ENCODE measurements around the gene HINT2.

HINT2 gene

DNA sequence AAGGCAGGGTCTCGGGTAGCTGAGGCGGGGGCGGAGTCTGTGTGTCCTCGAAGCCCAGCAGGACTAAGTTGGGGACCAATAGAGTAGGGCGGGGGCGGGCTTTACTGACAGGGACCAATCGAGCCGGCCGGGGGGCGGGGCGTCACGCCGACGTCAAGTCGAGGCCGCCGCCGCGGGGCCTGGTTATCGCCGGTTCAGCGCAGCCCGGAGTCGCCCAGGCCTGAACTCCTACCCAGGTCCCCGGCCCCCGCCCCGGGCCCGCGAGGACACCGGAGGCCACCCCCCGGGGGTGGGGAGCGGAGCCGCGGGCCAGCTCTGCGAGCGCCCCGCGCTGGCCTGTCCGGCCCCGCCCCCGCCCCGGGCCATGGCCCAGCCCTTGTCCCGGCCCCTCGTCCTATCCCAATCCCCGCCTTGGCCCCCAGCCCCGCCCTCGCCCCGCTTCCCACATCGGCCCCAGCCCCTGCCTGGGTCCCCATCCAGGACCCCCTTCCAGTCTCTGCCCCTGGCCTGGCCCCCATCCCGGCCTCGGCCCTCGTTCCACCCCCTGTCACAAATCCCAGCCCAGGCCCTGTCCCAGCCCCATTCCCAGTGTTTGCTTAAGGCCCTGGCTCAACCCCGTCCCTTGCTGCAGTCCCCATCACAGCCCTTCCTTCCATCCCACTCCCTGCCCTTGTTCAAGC, 14.4 kb upstream of the HINT2 start, which contains the start of gene TMEM8B:
Gene TMEM8B, plus strand, starts transcription at position 145 of the 680 bp plus-strand sequence. Its CDS starts 220 bp downstream, at position 365.
- Mint-ChIP-seq H3K4me1 (peaks cover 46% of the 10 kb centered on the region), H3K27ac (peak within 1 kb of the TSS; percentile 97), H3K36me3 (no peaks in the 10 kb centered on the region), H3K4me3 (peak within 1 kb of the TSS; percentile 97), H3K9me3 (no peaks in the 10 kb centered on the region)
- ATAC-seq (peak; percentile 92), DNase-seq (ENCODE audit: low spot score in 2 of 2) (peak; percentile 85 to 93)

DNA sequence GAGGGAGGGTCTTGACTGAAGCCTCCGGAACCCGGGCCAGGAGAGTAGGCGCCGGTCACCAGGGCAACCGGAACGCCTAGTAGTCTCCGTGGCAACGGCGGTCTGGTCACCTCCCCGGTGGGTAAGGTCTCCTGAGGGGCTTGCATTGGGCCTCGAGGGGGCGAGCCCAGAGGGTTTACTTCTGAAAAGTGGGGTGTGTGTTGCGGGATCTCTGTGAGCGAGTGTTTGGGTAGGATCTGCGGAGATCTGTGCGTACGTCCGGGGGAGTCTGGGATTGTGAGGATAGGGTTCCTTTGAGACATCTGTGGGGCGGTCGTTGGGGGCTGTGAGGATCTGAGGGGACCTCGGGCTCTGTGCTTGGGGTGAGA, 13.9 kb upstream of the HINT2 start, which contains the start of gene FAM221B:
Gene FAM221B, minus strand, starts transcription at position 17 of the 368 bp plus-strand sequence. CDS start 2,571 bp downstream, outside the sequence.
- Mint-ChIP-seq H3K9me3 (no peaks in the 10 kb centered on the region), H3K27ac (peak within 1 kb of the TSS; percentile 97), H3K4me1 (peaks cover 46% of the 10 kb centered on the region), H3K36me3 (no peaks in the 10 kb centered on the region), H3K4me3 (peak within 1 kb of the TSS; percentile 97)
- DNase-seq (ENCODE audit: low spot score in 2 of 2): no peak
- ATAC-seq: no peak

DNA sequence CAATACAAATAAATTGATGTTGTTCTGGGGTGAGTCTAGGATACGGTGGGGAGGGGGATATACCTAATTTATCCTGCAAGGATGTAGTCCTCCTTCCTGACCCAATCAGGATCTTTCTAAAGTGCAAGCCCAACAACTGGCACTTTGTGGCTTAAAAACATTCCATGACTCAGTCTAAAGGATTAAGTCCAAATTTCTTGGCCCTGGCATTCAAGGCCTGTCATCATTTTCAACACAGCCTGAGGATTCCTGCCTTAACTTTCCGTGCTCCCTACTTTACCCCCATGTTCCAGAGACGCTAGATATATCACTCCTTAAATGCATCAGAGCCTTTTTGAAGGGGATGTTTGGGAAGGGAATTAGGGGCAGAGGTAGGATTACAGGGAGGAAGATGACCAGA, 12.6 kb upstream of the HINT2 start:
- peak overlapping the region; percentile 97 for H3K4me3 Mint-ChIP-seq
- no peak for ATAC-seq
- no peak overlapping the region for H3K27ac Mint-ChIP-seq

DNA sequence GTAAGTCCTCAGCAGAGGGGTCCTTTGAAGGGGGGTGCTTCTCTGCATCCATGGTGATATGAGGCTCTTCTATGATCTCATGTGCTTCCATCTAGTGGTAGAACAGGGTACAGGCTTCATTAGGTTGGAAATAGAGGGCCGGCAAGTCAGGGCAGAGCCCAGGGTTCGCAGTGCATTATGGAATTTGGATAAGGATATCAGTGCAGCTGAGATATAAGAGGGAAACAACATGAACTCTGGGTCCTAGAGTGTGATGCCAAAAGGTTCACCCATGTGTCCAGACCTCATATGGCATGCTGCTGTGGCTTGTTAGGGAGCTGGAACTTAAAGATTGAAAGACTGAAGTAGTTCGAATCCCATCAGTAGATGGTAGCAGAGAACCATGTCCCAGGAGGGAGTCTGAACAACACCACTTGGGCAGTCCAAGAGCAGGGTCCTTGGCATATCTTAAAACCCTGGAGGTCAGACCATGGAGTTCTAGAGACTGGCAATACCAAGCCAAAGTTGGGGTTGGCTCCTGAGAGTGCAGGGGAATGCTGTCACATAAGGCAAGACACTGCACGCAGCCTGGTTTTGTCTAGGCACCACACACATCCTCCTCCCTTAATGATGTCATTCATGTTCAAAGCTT, 11.3 kb upstream of the HINT2 start:
- ATAC-seq (peak; percentile 60), DNase-seq (ENCODE audit: low spot score in 2 of 2) (peak in 1 of 2 donors; percentile 66)
- no peaks in the 10 kb centered on the region for H3K9me3 Mint-ChIP-seq
- no peak overlapping the region for H3K27ac Mint-ChIP-seq
- peaks cover 42% of the 10 kb centered on the region for H3K4me1 Mint-ChIP-seq
- no peak overlapping the region for H3K4me3 Mint-ChIP-seq
- H3K36me3 Mint-ChIP-seq: no peaks in the 10 kb centered on the region

More for the DNA sequence above, 12.6 kb upstream of the HINT2 start:
- DNase-seq (ENCODE audit: low spot score in 2 of 2): no peak
- Mint-ChIP-seq H3K36me3 (no peaks in the 10 kb centered on the region), H3K9me3 (no peaks in the 10 kb centered on the region), H3K4me1 (peaks cover 46% of the 10 kb centered on the region)

DNA sequence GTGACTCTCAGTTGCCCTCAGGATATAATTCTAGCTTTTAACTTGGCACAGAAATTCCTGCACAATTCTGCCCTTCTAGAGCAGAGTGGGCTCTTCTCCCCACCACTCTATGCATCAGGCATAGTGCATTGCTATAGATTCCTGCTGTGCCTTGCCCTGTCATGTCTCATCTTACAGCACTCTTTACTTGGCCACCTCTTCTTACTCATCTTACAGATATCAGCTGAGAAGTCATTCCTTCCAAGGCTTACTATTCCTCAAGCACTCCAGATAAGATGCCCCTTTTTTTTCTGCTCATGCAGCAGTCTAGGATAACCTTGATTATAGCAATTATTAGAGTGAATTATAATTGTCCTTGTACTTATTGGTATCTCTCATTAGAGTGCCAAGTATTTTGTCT, 8.1 kb upstream of the HINT2 start:
- ATAC-seq (no peak), DNase-seq (ENCODE audit: low spot score in 2 of 2) (no peak)
- Mint-ChIP-seq H3K9me3 (no peaks in the 10 kb centered on the region), H3K4me3 (no peak overlapping the region), H3K36me3 (no peaks in the 10 kb centered on the region), H3K27ac (no peak overlapping the region), H3K4me1 (peaks cover 12% of the 10 kb centered on the region)

DNA sequence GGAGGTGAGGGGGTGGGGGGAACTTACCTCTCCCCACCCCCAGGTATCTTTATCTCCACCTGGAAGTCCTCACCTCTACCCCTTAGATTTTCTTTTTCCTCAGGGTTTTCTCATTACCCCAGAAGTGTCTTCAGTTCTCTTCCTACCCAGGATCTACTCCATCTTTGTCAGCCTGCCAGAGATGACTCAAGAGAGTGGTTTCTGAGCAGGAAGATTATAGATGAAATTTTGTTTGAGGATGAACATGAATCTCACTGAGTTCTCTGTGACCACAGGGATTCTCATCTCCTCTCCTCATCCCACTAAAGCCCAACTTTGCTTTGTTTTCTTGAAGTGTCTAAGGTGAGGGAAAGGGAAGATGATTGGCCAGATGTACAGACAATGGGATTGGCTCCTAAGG, 5.2 kb upstream of the HINT2 start:
- no peak for ATAC-seq
- DNase-seq (ENCODE audit: low spot score in 2 of 2): no peak
- peaks cover 7% of the 10 kb centered on the region for H3K4me1 Mint-ChIP-seq
- no peaks in the 10 kb centered on the region for H3K9me3 Mint-ChIP-seq
- no peak overlapping the region for H3K4me3 Mint-ChIP-seq
- no peak overlapping the region for H3K27ac Mint-ChIP-seq
- H3K36me3 Mint-ChIP-seq: peaks cover 7% of the 10 kb centered on the region

DNA sequence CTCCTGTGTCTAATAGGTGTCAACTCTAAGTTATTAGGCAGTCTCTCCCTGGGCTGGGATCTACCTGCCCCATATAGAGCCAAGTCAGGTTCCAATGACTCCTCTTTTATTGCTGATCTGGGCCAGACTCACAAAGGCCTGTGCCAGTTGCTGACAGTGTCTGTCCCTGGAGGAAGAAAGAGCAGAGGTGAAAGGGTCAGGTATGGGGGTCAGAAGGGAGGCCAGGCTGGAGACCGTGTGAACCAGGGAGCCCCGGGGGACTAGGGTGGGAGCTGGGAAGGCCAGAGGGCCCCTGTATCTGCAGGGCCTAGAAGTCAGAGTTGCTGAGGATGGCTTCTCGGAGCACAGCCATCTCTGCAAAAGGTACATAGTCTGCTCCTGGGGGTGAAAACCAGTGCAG, 3.5 kb upstream of the HINT2 start:
- ATAC-seq (no peak), DNase-seq (ENCODE audit: low spot score in 2 of 2) (no peak)
- H3K4me3 Mint-ChIP-seq: no peak overlapping the region
- no peaks in the 10 kb centered on the region for H3K9me3 Mint-ChIP-seq
- H3K36me3 Mint-ChIP-seq: peaks cover 8% of the 10 kb centered on the region
- H3K4me1 Mint-ChIP-seq: peaks cover 17% of the 10 kb centered on the region
- no peak overlapping the region for H3K27ac Mint-ChIP-seq

DNA sequence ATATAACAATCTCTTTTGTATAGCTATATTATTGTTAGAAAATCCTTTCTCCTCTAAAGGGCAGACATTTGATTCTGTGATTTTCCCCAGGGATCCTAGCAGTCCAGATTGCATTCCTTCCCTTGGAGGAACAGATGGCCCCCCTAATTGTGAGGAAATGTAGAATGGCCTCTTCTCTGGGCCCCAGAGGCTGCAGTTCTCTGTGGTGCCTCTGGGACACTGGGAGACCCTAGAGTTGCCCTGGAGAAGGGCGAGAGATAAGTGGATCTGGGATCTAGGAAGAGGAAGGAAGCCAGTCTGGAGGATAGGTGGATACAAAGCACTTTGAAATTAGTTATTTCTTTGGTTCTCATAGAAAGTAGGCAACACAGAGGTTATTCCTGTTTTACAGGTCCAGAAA, 1.9 kb upstream of the HINT2 start:
- H3K4me3 Mint-ChIP-seq: peak overlapping the region; percentile 91

DNA sequence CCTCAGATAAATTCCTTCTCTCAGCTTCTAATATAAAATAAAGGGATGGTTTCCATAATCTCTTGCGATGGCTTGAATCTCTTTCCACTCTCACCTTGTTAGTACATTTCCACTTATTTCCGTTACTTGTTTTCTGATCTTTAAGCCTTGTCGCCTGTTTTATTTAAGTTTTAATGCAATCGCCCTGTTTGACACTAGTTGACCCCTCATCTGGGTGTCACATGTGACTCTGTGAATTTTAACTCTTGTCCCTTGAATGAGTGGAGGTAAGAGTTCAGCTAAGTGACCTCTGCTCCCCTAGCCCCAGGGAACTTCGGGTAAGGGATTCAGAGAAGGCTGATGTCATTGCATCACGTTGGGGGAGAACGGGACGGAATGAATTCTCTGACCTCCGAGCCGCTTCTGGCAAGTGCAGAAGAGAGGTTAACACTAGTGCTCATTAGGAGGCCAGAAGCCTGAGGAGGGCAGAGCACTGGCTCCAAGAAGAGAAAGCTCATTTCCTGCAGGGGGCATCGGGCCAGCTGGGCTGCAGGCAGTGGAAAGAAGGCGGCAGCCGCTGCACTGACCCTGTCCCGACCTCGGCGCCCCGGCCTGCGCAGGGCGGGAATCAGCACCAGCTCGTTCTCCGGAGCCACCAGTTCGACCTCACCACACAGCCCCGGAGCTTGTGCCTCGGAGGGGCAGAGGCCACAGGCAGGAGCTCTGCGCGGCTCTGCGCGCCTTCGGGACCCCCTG, 569 bp downstream of the HINT2 start:
- Mint-ChIP-seq H3K9me3 (no peaks in the 10 kb centered on the region), H3K36me3 (peaks cover 16% of the 10 kb centered on the region), H3K27ac (peak overlapping the region; percentile 92), H3K4me3 (peak overlapping the region; percentile 91), H3K4me1 (peaks cover 43% of the 10 kb centered on the region)
- peak; percentile 22 for ATAC-seq
- no peak for DNase-seq (ENCODE audit: low spot score in 2 of 2)

More for the DNA sequence above, 1.9 kb upstream of the HINT2 start:
- ATAC-seq (no peak), DNase-seq (ENCODE audit: low spot score in 2 of 2) (no peak)
- Mint-ChIP-seq H3K27ac (no peak overlapping the region), H3K36me3 (peaks cover 15% of the 10 kb centered on the region), H3K4me1 (peaks cover 31% of the 10 kb centered on the region), H3K9me3 (no peaks in the 10 kb centered on the region)

DNA sequence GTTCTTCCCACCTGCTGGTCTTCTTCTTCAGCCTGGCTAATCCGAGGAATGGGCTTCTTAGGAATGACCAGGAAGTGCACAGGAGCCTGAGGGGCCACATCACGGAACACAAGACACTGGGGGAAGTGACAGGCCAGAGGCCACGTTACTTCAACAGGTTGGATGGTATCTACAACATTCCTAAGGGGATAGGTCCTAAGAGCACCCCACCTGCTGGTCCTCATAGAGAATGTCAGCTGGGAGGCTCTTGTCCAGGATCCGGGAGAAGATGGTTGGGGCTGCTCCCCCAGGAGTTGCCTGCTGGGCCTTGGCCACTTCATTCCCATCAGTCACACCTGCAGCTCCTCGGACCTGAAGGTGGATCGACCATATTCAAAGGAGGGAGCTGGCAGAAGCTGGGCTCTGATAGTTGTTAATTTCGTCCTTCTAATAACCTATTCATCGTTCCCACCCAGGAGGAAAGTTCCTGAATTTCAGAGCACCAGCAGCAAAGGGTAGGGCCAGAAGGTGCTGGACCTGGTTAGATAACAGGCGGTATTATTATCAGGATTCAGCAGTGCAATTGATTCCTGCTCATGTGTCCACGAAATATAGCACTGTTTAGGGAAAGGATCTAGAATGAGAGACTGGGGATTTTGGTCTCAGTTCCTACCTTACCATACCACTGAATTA, 1.3 kb downstream of the HINT2 start:
- Mint-ChIP-seq H3K4me3 (peak overlapping the region; percentile 91), H3K27ac (peak overlapping the region; percentile 92), H3K36me3 (peaks cover 16% of the 10 kb centered on the region), H3K4me1 (peaks cover 43% of the 10 kb centered on the region), H3K9me3 (no peaks in the 10 kb centered on the region)
- no peak for DNase-seq (ENCODE audit: low spot score in 2 of 2)
- ATAC-seq: no peak

DNA sequence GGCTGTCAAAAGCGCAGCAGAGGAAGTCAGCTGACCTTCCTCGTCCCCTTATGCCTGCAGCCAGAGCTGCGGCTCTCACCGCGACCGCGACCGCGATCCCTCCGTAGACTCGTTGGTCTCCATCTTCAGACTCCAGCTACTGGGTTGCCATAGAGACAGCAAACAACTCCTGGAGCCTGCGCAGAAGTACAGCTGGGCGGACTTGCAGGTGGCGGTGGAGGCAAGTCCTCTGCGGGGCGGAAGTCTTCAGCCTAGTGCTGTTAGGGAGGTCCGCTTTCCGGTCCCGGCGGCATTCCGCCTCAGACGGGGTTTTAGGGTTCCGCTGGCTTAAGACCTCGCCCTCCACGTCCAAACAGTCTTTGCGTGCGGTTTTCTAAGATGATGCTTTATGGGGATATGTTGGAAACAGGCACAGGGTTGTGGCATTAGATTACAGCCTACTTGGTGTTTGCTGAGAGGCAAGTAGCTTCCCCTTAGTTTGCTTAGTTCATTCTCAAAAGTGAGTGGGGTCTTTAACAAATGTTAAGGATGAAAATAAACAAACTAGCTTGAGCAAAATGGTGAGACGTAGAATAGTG, 2.7 kb downstream of the HINT2 start, which contains the start of gene SPAG8:
Gene SPAG8, minus strand, starts transcription at position 238 of the 578 bp plus-strand sequence. Its CDS starts 115 bp downstream, at position 123.
- no peaks in the 10 kb centered on the region for H3K9me3 Mint-ChIP-seq
- H3K4me3 Mint-ChIP-seq: peak within 1 kb of the TSS; percentile 91
- peaks cover 43% of the 10 kb centered on the region for H3K4me1 Mint-ChIP-seq
- H3K36me3 Mint-ChIP-seq: peaks cover 21% of the 10 kb centered on the region
- DNase-seq (ENCODE audit: low spot score in 2 of 2): peak; percentile 69 to 95
- ATAC-seq: peak; percentile 80
- peak within 1 kb of the TSS; percentile 92 for H3K27ac Mint-ChIP-seq

DNA sequence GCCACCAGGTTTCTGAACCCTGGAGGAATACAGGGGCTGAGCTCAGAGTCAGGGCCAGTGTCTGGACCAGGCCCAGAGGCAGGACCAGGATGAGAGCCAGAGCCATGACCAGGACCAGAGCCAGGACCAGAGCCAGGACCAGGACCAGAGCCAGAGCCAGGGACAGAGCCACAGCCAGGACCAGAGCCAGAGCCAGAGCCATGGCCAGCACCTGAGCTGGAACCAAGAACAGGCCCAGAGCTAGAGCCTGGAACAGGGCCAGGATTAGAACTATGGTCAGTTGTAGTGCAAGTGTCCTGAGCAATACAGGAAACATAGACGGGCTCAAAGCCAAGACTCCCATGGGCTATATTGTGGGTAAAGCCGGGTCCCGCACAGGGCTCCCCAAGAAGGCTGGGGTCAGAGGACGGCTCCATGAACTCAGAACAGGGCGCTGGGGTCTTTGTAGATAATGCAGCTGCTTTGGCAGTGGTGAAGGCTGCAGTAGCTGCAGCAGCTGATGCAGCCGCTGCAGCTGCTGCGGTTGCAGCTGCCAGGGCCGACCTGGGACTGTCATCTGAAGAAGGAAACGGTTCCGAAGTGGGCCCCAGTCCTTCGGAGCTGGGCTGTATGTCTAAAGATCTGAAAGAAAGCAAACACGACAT, 3.3 kb downstream of the HINT2 start:
- ATAC-seq (no peak), DNase-seq (ENCODE audit: low spot score in 2 of 2) (no peak)
- Mint-ChIP-seq H3K4me1 (peaks cover 43% of the 10 kb centered on the region), H3K27ac (peak overlapping the region; percentile 92), H3K9me3 (no peaks in the 10 kb centered on the region), H3K4me3 (peak overlapping the region; percentile 91), H3K36me3 (peaks cover 25% of the 10 kb centered on the region)

DNA sequence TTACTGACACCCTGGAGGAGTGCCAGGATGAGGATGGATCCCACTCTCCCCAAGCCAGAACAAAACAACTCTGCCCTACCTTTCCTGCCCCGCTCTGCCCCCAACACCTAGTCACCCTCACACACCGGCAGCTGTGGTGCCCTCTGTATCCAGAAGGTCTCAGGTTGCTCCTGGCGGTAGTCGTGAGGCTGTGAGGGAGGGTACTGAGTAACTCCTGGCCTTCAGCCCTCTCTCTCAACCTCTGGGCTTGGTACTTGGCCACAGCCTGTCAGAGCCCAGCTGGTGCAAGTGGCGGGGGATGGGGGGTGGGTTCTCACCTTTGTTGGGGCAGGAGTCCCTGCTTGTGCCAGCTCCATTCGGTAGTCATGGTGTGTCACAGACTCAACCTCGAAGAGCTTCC, 4.7 kb downstream of the HINT2 start:
- peaks cover 36% of the 10 kb centered on the region for H3K4me1 Mint-ChIP-seq
- H3K36me3 Mint-ChIP-seq: peaks cover 31% of the 10 kb centered on the region
- no peaks in the 10 kb centered on the region for H3K9me3 Mint-ChIP-seq
- H3K27ac Mint-ChIP-seq: peak overlapping the region; percentile 92
- no peak for DNase-seq (ENCODE audit: low spot score in 2 of 2)
- no peak for ATAC-seq
- H3K4me3 Mint-ChIP-seq: no peak overlapping the region

DNA sequence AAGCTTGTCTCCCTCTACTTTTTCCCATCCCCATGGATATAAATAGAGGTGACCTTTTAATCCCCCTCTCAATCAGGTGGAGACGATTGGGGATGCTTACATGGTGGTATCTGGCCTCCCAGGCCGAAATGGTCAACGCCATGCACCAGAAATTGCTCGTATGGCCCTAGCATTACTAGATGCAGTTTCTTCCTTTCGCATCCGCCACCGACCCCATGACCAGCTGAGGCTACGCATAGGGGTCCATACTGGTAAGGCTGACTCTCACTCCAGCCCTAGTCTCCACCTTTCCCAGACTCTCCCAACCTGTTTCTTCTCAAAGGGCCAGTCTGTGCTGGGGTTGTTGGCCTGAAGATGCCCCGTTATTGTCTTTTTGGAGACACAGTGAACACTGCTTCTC, 6.4 kb downstream of the HINT2 start:
- Mint-ChIP-seq H3K36me3 (peaks cover 30% of the 10 kb centered on the region), H3K4me1 (peaks cover 26% of the 10 kb centered on the region), H3K4me3 (no peak overlapping the region)

More for the DNA sequence above, 6.4 kb downstream of the HINT2 start:
- H3K27ac Mint-ChIP-seq: no peak overlapping the region
- ATAC-seq (no peak), DNase-seq (ENCODE audit: low spot score in 2 of 2) (no peak)
- H3K9me3 Mint-ChIP-seq: no peaks in the 10 kb centered on the region
